ENCODE measurements around the gene CYP4Z1. TPM values are rescaled to one million over a fixed set of nuclear protein-coding genes. Genes with fewer than 3 reads are reported as not detected.

The CYP4Z1 gene
- total RNA-seq, 1 experiment from 2014 or later: not detected

Other genes with a start within 250 kb of the CYP4Z1 start
- gene CYP4A11, start 125.8 kb upstream of the CYP4Z1 start, total RNA-seq (2014; rRNA removed; shearing (Covaris generic)): not detected in 2 replicates
- gene CYP4X1, start 43.6 kb upstream of the CYP4Z1 start, total RNA-seq (2014; rRNA removed; shearing (Covaris generic)): not detected in 2 replicates
- gene CYP4A22, start 70.2 kb downstream of the CYP4Z1 start, total RNA-seq (2014; rRNA removed; shearing (Covaris generic)): not detected in 2 replicates
- gene PDZK1IP1, start 122.8 kb downstream of the CYP4Z1 start, total RNA-seq (2014; rRNA removed; shearing (Covaris generic)): not detected in 2 replicates
- 0.06 TPM in 1 of 2 replicates, not detected in the other for gene TAL1, start 165.0 kb downstream of the CYP4Z1 start, total RNA-seq (2014; rRNA removed; shearing (Covaris generic))
- gene STIL, start 246.9 kb downstream of the CYP4Z1 start, total RNA-seq (2014; rRNA removed; shearing (Covaris generic)): 16.1 and 23.8 TPM in 2 replicates